ENCODE measurements around the gene LYST.
A peak's percentile ranks its signal among the peaks of the same experiment; 100 is the strongest.
"Not testable (repeated sequence)": the region's sequence is repeated elsewhere in the genome, so short reads cannot be mapped to it uniquely, and the experiment has no call there.

LYST gene

GRCh38 chr1:235648954-235649367, 217.7 kb downstream of the LYST start:
- H3K27me3 ChIP-seq (ENCODE audit: insufficient read depth, poor library complexity, severe bottlenecking) = peaks cover 47% of the 10 kb centered on the region
- DNase-seq (ENCODE audit: low read depth in 1 of 2, low spot score in 1 of 2) = peak in 1 of 2 experiments; percentile 68
- peak; percentile 97 for TF ChIP-seq REST (IDR thresholded peaks at IDR 0.05; ENCODE audit: insufficient replicate concordance, low read depth)
- TF ChIP-seq GABPA (IDR thresholded peaks at IDR 0.05; ENCODE audit: low read depth) = no peak
- no peak overlapping the region for H3K27ac ChIP-seq (replicated peaks)
- H3K4me3 ChIP-seq (replicated peaks; ENCODE audit: insufficient read depth, low read length) = peak overlapping the region; percentile 23

DNA sequence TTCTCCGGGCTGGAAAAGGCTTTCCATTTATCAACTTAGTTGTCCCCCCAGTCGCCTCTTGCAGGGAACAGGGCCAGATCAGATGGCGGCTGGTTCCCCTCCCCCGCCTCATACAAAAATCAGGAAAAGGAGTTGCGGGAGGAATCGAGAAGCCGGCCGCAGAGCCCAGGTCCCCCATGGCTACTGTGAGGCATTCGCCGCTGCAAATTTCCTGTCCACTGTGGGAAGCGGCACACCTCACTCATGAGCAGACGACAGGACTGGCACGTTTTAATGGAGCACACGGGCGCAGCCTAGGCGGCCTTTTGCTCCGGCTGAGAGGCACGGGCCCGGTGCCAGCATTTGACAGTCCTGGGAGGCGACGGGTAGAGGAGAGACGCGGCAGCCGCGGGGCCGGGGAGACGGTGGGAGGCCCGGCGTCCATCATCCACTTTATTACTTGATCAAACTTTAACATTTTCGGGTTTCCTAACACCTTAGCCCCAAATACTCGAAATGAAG, 218.2 kb downstream of the LYST start:
- no peak for DNase-seq (ENCODE audit: low read depth in 1 of 2, low spot score in 1 of 2)
- TF ChIP-seq CTCF (IDR thresholded peaks at IDR 0.05; ENCODE audit: insufficient read depth, low read length) = no peak
- no peak for TF ChIP-seq POLR2AphosphoS5 (IDR thresholded peaks at IDR 0.05; ENCODE audit: low read depth)
- no peak for TF ChIP-seq SPI1 (IDR thresholded peaks at IDR 0.05; ENCODE audit: borderline replicate concordance, low read depth)
- no peak for TF ChIP-seq REST (IDR thresholded peaks at IDR 0.05; ENCODE audit: insufficient replicate concordance, low read depth)
- TF ChIP-seq GABPA (IDR thresholded peaks at IDR 0.05; ENCODE audit: low read depth) = no peak
- Histone ChIP-seq H3K27ac (replicated peaks) (no peak overlapping the region), H3K4me3 (replicated peaks; ENCODE audit: insufficient read depth, low read length) (no peak overlapping the region), H3K27me3 (ENCODE audit: insufficient read depth, poor library complexity, severe bottlenecking) (peaks cover 47% of the 10 kb centered on the region)

- not testable (repeated sequence) for H3K4me3 ChIP-seq (replicated peaks; ENCODE audit: insufficient read depth, low read length); H3K27ac ChIP-seq (replicated peaks); DNase-seq (ENCODE audit: low read depth in 1 of 2, low spot score in 1 of 2)
- H3K27me3 ChIP-seq (ENCODE audit: insufficient read depth, poor library complexity, severe bottlenecking) = peaks cover 46% of the 10 kb centered on the region
Observed at GRCh38 chr1:235647537-235647936, 219.2 kb downstream of the LYST start.

GRCh38 chr1:235646463-235646862, 220.2 kb downstream of the LYST start:
- Histone ChIP-seq H3K4me3 (replicated peaks; ENCODE audit: insufficient read depth, low read length) (no peak overlapping the region), H3K27ac (replicated peaks) (no peak overlapping the region), H3K27me3 (ENCODE audit: insufficient read depth, poor library complexity, severe bottlenecking) (peaks cover 37% of the 10 kb centered on the region)
- no peak for DNase-seq (ENCODE audit: low read depth in 1 of 2, low spot score in 1 of 2)
- no peak for TF ChIP-seq POLR2AphosphoS5 (IDR thresholded peaks at IDR 0.05; ENCODE audit: low read depth)
- no peak for TF ChIP-seq REST (IDR thresholded peaks at IDR 0.05; ENCODE audit: insufficient replicate concordance, low read depth)
- no peak for TF ChIP-seq CTCF (IDR thresholded peaks at IDR 0.05; ENCODE audit: insufficient read depth, low read length)
- TF ChIP-seq SPI1 (IDR thresholded peaks at IDR 0.05; ENCODE audit: borderline replicate concordance, low read depth) = no peak
- no peak for TF ChIP-seq GABPA (IDR thresholded peaks at IDR 0.05; ENCODE audit: low read depth)
